CD4-positive, alpha-beta T cell treated with Interleukin-4 for 4 hours (primary cell): ENCODE measurements around the gene PUM1.
"Not testable (repeated sequence)": the region's sequence is repeated elsewhere in the genome, so short reads cannot be mapped to it uniquely, and the experiment has no call there.

Experiments used
- DNase-seq: peaks from one replicate; pipeline ENCODE4 v3.0.0-alpha.2; 2020

The PUM1 gene

GRCh38 chr1:31065310-31066217, at the start of gene PUM1:
Gene PUM1, minus strand, starts transcription at chr1:31065717. Its CDS starts 6,151 bp downstream, at chr1:31059566.
- peak; percentile 98 for DNase-seq

GRCh38 chr1:31112266-31112935, 46.9 kb upstream of the PUM1 start:
- DNase-seq: no peak

- no peak for DNase-seq
Measured at GRCh38 chr1:31111290-31111951, 45.9 kb upstream of the PUM1 start.

GRCh38 chr1:31110846-31111245, 45.3 kb upstream of the PUM1 start:
- DNase-seq: no peak

- no peak for DNase-seq
Measured at GRCh38 chr1:31108861-31109260, 43.3 kb upstream of the PUM1 start.

- DNase-seq: no peak
Measured at GRCh38 chr1:31105646-31106045, 40.1 kb upstream of the PUM1 start.

- no peak for DNase-seq
Measured at GRCh38 chr1:31102501-31102950, 37.0 kb upstream of the PUM1 start.

GRCh38 chr1:31101147-31101502, 35.6 kb upstream of the PUM1 start:
- DNase-seq: no peak

GRCh38 chr1:31099293-31100032, 33.9 kb upstream of the PUM1 start:
- no peak for DNase-seq

GRCh38 chr1:31095985-31096384, 30.5 kb upstream of the PUM1 start:
- DNase-seq: no peak

GRCh38 chr1:31095298-31095981, 29.9 kb upstream of the PUM1 start:
- DNase-seq: no peak

- DNase-seq: not testable (repeated sequence)
Measured at GRCh38 chr1:31088081-31088480, 22.6 kb upstream of the PUM1 start.

GRCh38 chr1:31084782-31085569, 19.5 kb upstream of the PUM1 start:
- DNase-seq: no peak

- DNase-seq: no peak
Measured at GRCh38 chr1:31082385-31082784, 16.9 kb upstream of the PUM1 start.

GRCh38 chr1:31073044-31073443, 7.5 kb upstream of the PUM1 start:
- DNase-seq: no peak

- DNase-seq: no peak
Measured at GRCh38 chr1:31072304-31072746, 6.8 kb upstream of the PUM1 start.

- no peak for DNase-seq
Measured at GRCh38 chr1:31069392-31069791, 3.9 kb upstream of the PUM1 start.

GRCh38 chr1:31064718-31065309, 703 bp downstream of the PUM1 start:
- no peak for DNase-seq

GRCh38 chr1:31064111-31064717, 1.3 kb downstream of the PUM1 start:
- DNase-seq: no peak

- no peak for DNase-seq
Measured at GRCh38 chr1:31063631-31064030, 1.9 kb downstream of the PUM1 start.
